ENCODE data around the gene CNTLN.
A peak's percentile ranks its signal among the peaks of the same experiment; 100 is the strongest.

The CNTLN gene

GRCh38 chr9:17476401-17476800, 341.6 kb downstream of the CNTLN start:
- no peak for DNase-seq (ENCODE audit: low read depth)
- no peak for TF ChIP-seq CTCF (conservative IDR thresholded peaks at IDR 0.05; ENCODE audit: low read depth, low read length)
- H3K4me3 ChIP-seq (ENCODE audit: low read depth, low read length): no peak overlapping the region

- no peak for DNase-seq (ENCODE audit: low read depth)
- TF ChIP-seq CTCF (conservative IDR thresholded peaks at IDR 0.05; ENCODE audit: low read depth, low read length): no peak
- H3K4me3 ChIP-seq (ENCODE audit: low read depth, low read length): no peak overlapping the region
These were observed 343.0 kb downstream of the CNTLN start for GRCh38 chr9:17477816-17478215.

GRCh38 chr9:17480966-17481365, 346.1 kb downstream of the CNTLN start:
- DNase-seq (ENCODE audit: low read depth): no peak
- no peak overlapping the region for H3K4me3 ChIP-seq (ENCODE audit: low read depth, low read length)
- TF ChIP-seq CTCF (conservative IDR thresholded peaks at IDR 0.05; ENCODE audit: low read depth, low read length): no peak

GRCh38 chr9:17481565-17481964, 346.7 kb downstream of the CNTLN start:
- no peak for DNase-seq (ENCODE audit: low read depth)
- TF ChIP-seq CTCF (conservative IDR thresholded peaks at IDR 0.05; ENCODE audit: low read depth, low read length): no peak
- no peak overlapping the region for H3K4me3 ChIP-seq (ENCODE audit: low read depth, low read length)

- H3K4me3 ChIP-seq (ENCODE audit: low read depth, low read length): no peak overlapping the region
- DNase-seq (ENCODE audit: low read depth): peak; percentile 21
- no peak for TF ChIP-seq CTCF (conservative IDR thresholded peaks at IDR 0.05; ENCODE audit: low read depth, low read length)
These were observed 350.1 kb downstream of the CNTLN start for GRCh38 chr9:17484906-17485305.

GRCh38 chr9:17486396-17486795, 351.6 kb downstream of the CNTLN start:
- DNase-seq (ENCODE audit: low read depth): no peak
- no peak for TF ChIP-seq CTCF (conservative IDR thresholded peaks at IDR 0.05; ENCODE audit: low read depth, low read length)
- H3K4me3 ChIP-seq (ENCODE audit: low read depth, low read length): no peak overlapping the region

GRCh38 chr9:17487467-17487866, 352.6 kb downstream of the CNTLN start:
- TF ChIP-seq CTCF (conservative IDR thresholded peaks at IDR 0.05; ENCODE audit: low read depth, low read length): no peak
- H3K4me3 ChIP-seq (ENCODE audit: low read depth, low read length): no peak overlapping the region
- no peak for DNase-seq (ENCODE audit: low read depth)

All from choroid plexus epithelial cell (primary cell).